Stimulated activated CD8-positive, alpha-beta memory T cell treated with anti-CD3 and anti-CD28 coated beads, Interleukin-7, amount 100 ng/mL, for 1 hour (primary cell): ENCODE results near the gene GPBP1L1.

Experiments used
- DNase-seq, 2 donors: peaks; one replicate each; pipeline ENCODE4 v3.0.0-alpha.2; 2020; ENCODE audit warnings: low read depth in 2 of 2

Gene GPBP1L1

DNA sequence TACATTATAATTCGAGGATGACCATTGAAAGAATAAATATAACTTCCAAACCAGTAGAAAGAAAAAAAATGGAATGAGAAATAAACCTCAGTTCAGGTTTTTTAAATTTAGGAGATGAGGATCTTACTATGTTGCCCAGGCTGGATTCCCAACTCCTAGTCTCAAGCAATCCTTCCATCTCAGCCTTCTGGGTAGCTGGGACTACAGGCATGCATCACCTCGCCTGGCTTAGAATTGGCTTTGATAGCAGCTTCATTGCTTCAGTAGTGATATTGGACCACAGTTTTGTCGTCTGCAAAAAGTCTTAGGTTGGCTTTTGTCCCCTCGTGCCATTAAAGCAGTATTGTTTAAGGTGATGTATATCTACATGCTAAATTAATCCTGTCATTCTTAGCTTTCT is 99.6 kb downstream of the GPBP1L1 start:
- no peak for DNase-seq

DNA sequence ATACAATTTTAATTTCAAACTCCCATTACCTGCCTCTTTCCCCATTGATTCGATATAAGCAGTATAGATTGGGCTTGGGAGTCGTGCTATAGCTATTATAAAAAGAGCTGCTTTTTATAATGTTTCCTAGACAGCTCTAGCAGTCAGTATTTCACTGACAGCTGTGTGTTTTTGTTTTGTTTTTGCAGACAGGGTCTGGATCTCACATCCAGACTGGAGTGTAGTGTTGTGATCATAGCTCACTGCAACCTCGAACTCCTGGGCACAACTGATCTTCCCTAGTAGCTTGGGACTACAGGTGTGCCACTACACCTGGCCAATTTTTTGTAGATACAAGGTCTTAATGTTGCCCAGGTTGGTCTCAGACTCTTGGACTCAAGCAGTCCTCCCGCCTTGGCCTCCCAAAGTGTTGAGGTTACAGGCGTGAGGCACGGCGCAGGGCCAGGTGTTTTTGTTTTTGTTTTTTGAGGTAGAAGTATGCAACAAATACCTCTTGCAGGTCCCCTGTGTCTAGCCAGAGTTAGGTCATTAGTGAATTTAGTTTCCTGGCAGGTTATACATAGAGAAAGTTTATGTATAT is 100.7 kb downstream of the GPBP1L1 start:
- no peak for DNase-seq

DNA sequence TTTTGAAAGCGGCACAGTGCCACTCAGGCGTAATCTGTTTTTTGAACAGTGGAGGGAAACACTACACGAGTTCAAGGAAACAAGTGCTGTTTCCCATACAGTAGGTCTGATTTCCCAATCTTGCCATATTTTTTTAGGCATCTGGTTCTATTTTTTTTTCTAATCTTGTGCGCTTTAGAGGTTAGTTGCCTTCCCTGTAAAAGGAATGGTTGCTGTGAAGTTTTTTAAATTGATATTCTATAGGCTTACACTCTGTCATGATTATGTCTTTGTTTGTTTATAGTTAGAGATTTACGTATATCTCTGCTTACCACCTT is 101.3 kb downstream of the GPBP1L1 start:
- no peak for DNase-seq

DNA sequence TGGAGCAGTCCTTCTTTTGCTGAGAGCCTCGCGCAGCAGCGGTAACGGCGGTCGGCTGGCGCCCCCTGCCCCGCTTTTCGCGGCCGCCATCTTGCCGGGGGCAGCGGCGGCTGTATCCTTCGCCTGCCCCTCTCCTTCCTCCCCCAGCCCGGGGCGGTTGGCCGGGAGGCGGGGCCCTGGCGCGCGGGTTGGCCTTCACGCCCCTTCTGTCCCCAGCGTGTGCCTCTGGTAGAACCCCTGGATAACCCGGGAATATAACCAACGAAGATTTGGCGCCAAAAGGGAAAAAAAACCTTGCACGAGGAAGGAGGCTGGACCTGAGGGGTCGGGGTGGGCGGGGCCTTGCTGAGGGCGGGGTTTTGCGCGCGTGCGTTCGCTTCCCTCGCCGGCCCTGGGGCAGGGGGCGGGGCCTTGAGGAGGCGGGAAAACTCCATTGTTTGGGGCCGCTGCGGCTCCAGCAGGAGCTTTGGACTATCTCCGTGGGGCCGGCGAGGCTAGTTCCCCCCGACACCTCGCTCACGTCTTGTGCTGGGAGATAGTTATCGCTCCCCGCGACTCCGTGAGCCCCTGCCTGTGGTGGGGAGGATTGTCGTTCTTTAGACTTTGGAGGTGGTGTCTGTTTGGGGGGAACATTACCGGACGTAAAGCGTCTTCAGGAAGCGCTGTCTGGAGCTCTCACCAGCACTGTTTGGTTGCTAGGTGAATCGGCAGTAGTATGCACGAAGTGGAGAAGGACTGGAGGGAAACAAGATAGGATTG is 101.8 kb downstream of the GPBP1L1 start:
- DNase-seq: peak; percentile 70 to 72

DNA sequence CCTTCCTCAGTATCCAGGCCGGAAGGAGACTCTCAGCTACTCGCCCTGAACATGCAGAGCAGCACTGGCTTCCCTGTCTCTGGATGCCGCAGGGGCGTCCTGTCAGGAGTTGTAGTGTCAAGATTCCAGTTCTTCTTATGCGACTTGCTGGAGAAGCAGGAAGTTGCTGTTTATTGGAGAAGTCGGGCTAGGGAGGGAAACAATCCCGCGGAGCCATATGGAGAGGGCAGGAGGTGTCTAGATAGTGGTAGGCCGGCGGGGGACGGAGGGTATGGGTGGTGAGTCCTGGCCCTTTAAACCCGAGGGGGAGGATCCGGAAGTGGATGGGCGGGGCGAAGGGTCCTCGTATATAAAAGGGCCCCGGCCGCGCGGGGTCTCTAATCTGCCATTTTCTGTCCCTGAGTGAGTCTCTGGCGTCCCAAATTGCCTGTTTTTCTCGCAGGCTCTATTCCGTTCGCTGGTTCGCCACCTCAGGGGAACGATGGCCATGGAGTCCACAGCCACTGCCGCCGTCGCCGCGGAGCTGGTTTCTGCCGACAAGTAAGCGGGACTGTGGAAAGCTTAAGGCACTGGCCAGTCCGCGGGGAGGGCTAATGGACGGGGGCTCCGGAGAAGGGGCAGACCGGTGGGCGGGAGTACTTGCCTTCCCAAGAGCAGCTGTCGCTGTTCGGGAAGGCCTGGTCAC is 102.5 kb downstream of the GPBP1L1 start, which contains the start of gene NASP:
NASP (plus strand) TSS at position 376 of the 685 bp plus-strand sequence; CDS start at position 482, 106 bp downstream.
- DNase-seq: peak; percentile 89 to 90

DNA sequence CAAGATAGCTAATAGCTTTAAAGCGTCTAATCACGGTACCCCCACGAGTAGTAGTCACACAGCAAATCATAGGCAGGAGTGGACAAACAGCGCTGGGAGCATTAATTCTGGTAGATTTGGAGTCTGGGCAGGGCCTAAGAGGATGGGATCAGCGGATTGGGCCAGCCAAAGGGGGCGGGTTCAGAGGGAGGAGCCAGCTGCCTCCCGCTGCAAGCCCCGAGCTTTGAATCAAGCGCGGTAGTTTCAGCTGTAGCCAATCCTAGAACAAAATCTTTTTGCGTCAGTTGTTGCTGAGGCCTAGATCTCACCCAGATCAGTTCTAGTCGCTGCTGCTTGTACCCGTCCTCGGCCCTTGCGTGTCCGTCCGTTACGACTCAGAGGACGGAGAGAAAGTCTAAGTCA is 103.1 kb downstream of the GPBP1L1 start:
- peak; percentile 79 to 83 for DNase-seq
